OCI-LY3 (cell line): ENCODE measurements around the gene ARL17B.
"Not testable (repeated sequence)": the region's sequence is repeated elsewhere in the genome, so short reads cannot be mapped to it uniquely, and the experiment has no call there.

Experiments
- H2AFZ ChIP-seq: fragments of 200-600, 300-600 bp; shearing (Covaris generic); 2 replicates; pipeline ENCODE4 v1.6.0; 2014; ENCODE audit warnings: antibody characterized with exemption, low read depth, low read length
- H3K27ac ChIP-seq: fragments of 200-600, 300-600 bp; sonication (generic); 2 replicates; pipeline ENCODE4 v1.5.1; 2014; ENCODE audit warnings: mild to moderate bottlenecking, low read length, moderate library complexity, mixed read lengths
- H3K27me3 ChIP-seq: fragments of 200-600, 300-600 bp; sonication (generic); 2 replicates; pipeline ENCODE4 v1.6.1; 2014; ENCODE audit warnings: low read depth, low read length, mixed read lengths
- H3K36me3 ChIP-seq: fragments of 200-600, 300-600 bp; sonication (generic); replicated peaks from 2 replicates; pipeline ENCODE3; 2014; ENCODE audit warnings: low read depth, low read length, mixed read lengths
- H3K4me1 ChIP-seq: fragments of 300-600, 200-600 bp; sonication (generic); 2 replicates; pipeline ENCODE4 v1.6.1; 2014; ENCODE audit warnings: low read length, mixed read lengths
- H3K4me2 ChIP-seq: fragments of 200-600, 300-600 bp; sonication (generic); 2 replicates; pipeline ENCODE4 v1.6.1; 2014; ENCODE audit warnings: low read length, mixed read lengths
- H3K4me3 ChIP-seq: fragments of 300-600, 200-600 bp; sonication (generic); 2 replicates; pipeline ENCODE4 v1.5.1; 2014; ENCODE audit warnings: antibody characterized with exemption, mild to moderate bottlenecking, low read length, moderate library complexity
- H3K79me2 ChIP-seq: fragments of 300-600, 200-600 bp; shearing (Covaris generic); 2 replicates; pipeline ENCODE4 v1.6.1; 2014; ENCODE audit warnings: mild to moderate bottlenecking, low read length, mixed read lengths
- H3K9ac ChIP-seq: fragments of 300-600, 200-600 bp; shearing (Covaris generic); 2 replicates; pipeline ENCODE4 v1.6.0; 2014; ENCODE audit warnings: mild to moderate bottlenecking, low read length, moderate library complexity
- H3K9me3 ChIP-seq: fragments of 200-600, 300-600 bp; shearing (Covaris generic); 2 replicates; pipeline ENCODE4 v1.6.1; 2014; ENCODE audit warnings: low read length, mixed read lengths; ENCODE audit not compliant: insufficient read depth
- H4K20me1 ChIP-seq: fragments of 200-600, 300-600 bp; sonication (generic); 2 replicates; pipeline ENCODE4 v1.6.1; 2016; ENCODE audit warnings: low read length, mixed read lengths; ENCODE audit not compliant: insufficient read depth

Gene ARL17B

GRCh38 chr17:46361755-46362154 is at the start of gene ARL17B:
Gene ARL17B, minus strand, starts transcription at chr17:46361766. Its CDS starts 3,369 bp downstream, at chr17:46358397.
- H3K4me3 ChIP-seq, H4K20me1 ChIP-seq, H3K4me1 ChIP-seq, H3K9ac ChIP-seq, H3K27ac ChIP-seq, H3K9me3 ChIP-seq, H3K4me2 ChIP-seq, H3K79me2 ChIP-seq, H3K36me3 ChIP-seq, H3K27me3 ChIP-seq, H2AFZ ChIP-seq: not testable (repeated sequence)

- H3K27me3 ChIP-seq, H3K4me2 ChIP-seq, H2AFZ ChIP-seq, H3K4me1 ChIP-seq, H3K9ac ChIP-seq, H3K27ac ChIP-seq, H3K4me3 ChIP-seq, H3K79me2 ChIP-seq, H3K36me3 ChIP-seq, H3K9me3 ChIP-seq, H4K20me1 ChIP-seq: not testable (repeated sequence)
Observed at GRCh38 chr17:46409864-46410263, 48.3 kb upstream of the ARL17B start.

- not testable (repeated sequence) for H3K36me3 ChIP-seq, H3K27me3 ChIP-seq, H3K27ac ChIP-seq
Observed at GRCh38 chr17:46407155-46407554, 45.6 kb upstream of the ARL17B start.

GRCh38 chr17:46401033-46401787 is 39.6 kb upstream of the ARL17B start:
- H4K20me1 ChIP-seq, H2AFZ ChIP-seq, H3K79me2 ChIP-seq, H3K4me3 ChIP-seq, H3K27me3 ChIP-seq, H3K27ac ChIP-seq, H3K4me1 ChIP-seq, H3K4me2 ChIP-seq, H3K9me3 ChIP-seq, H3K9ac ChIP-seq, H3K36me3 ChIP-seq: not testable (repeated sequence)

More at GRCh38 chr17:46407155-46407554, 45.6 kb upstream of the ARL17B start:
- H2AFZ ChIP-seq, H3K9me3 ChIP-seq, H3K4me3 ChIP-seq, H4K20me1 ChIP-seq, H3K4me2 ChIP-seq, H3K79me2 ChIP-seq, H3K4me1 ChIP-seq, H3K9ac ChIP-seq: not testable (repeated sequence)

- not testable (repeated sequence) for H4K20me1 ChIP-seq, H3K4me1 ChIP-seq, H3K9ac ChIP-seq, H3K36me3 ChIP-seq, H3K4me2 ChIP-seq, H3K27me3 ChIP-seq, H3K27ac ChIP-seq, H3K79me2 ChIP-seq, H2AFZ ChIP-seq, H3K9me3 ChIP-seq, H3K4me3 ChIP-seq
Observed at GRCh38 chr17:46400543-46400942, 39.0 kb upstream of the ARL17B start.

- H3K79me2 ChIP-seq, H4K20me1 ChIP-seq, H3K4me3 ChIP-seq, H3K27ac ChIP-seq, H3K27me3 ChIP-seq, H3K36me3 ChIP-seq, H3K4me2 ChIP-seq, H3K9me3 ChIP-seq, H3K4me1 ChIP-seq, H2AFZ ChIP-seq, H3K9ac ChIP-seq: not testable (repeated sequence)
Observed at GRCh38 chr17:46399993-46400392, 38.4 kb upstream of the ARL17B start.

GRCh38 chr17:46396292-46396691 is 34.7 kb upstream of the ARL17B start:
- not testable (repeated sequence) for H3K79me2 ChIP-seq

GRCh38 chr17:46393702-46394101 is 32.1 kb upstream of the ARL17B start:
- not testable (repeated sequence) for H3K9ac ChIP-seq, H3K4me2 ChIP-seq

More at GRCh38 chr17:46396292-46396691, 34.7 kb upstream of the ARL17B start:
- not testable (repeated sequence) for H3K27ac ChIP-seq, H3K4me1 ChIP-seq, H4K20me1 ChIP-seq, H2AFZ ChIP-seq, H3K27me3 ChIP-seq, H3K4me2 ChIP-seq, H3K9ac ChIP-seq, H3K9me3 ChIP-seq, H3K36me3 ChIP-seq, H3K4me3 ChIP-seq

GRCh38 chr17:46385491-46385890 is 23.9 kb upstream of the ARL17B start:
- not testable (repeated sequence) for H3K9me3 ChIP-seq, H3K27ac ChIP-seq, H3K36me3 ChIP-seq, H3K79me2 ChIP-seq, H3K4me3 ChIP-seq, H2AFZ ChIP-seq, H3K4me2 ChIP-seq, H3K9ac ChIP-seq, H3K4me1 ChIP-seq, H4K20me1 ChIP-seq, H3K27me3 ChIP-seq

More at GRCh38 chr17:46393702-46394101, 32.1 kb upstream of the ARL17B start:
- H2AFZ ChIP-seq, H3K4me3 ChIP-seq, H3K27me3 ChIP-seq, H3K36me3 ChIP-seq, H3K27ac ChIP-seq, H4K20me1 ChIP-seq, H3K9me3 ChIP-seq, H3K79me2 ChIP-seq, H3K4me1 ChIP-seq: not testable (repeated sequence)

GRCh38 chr17:46383118-46383517 is 21.6 kb upstream of the ARL17B start:
- H3K36me3 ChIP-seq, H3K79me2 ChIP-seq, H3K9me3 ChIP-seq, H3K4me3 ChIP-seq, H2AFZ ChIP-seq, H3K27ac ChIP-seq, H3K9ac ChIP-seq, H4K20me1 ChIP-seq, H3K4me1 ChIP-seq, H3K27me3 ChIP-seq, H3K4me2 ChIP-seq: not testable (repeated sequence)
